Measurements from ENCODE around the gene CCNI2. TPM values are rescaled to one million over a fixed set of nuclear protein-coding genes. Genes with fewer than 3 reads are reported as not detected.
A peak's percentile ranks its signal among the peaks of the same experiment; 100 is the strongest.

The CCNI2 gene
- total and polyA plus RNA-seq, 2 donors (not counting 1 experiment from before 2014, with no cell fraction given), result not detected

DNA sequence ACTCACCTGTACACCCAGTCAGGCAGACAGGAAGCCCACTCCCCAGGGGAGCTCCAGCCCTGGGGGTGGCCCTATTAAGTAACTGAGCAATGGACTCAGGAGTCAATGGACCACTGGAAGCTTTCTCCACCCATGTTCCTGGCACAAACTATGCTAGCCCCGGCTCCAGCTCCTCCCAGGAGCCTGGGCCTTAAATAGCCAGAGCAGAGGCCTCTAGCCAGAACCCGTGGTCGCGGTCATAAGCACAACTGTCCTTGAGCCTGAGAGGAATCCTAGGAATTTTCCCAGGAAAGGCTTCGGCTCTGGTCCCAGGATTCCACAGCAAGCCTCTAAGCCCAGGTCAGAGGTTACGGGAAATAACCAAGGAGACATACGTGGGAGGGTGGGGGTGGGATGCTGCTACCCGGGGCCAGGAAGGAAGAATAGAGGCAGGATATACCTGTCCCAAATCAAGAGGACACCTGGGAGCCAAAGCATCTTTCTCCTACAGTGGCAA is 24.3 kb downstream of the CCNI2 start:
- peak overlapping the region; percentile 44 for H3K27ac ChIP-seq (ENCODE audit: insufficient read depth, low read length)
- peaks cover 71% of the 10 kb centered on the region for H3K79me2 ChIP-seq (ENCODE audit: control insufficient read depth, insufficient read depth, low read length)
- peaks cover 33% of the 10 kb centered on the region for H3K4me1 ChIP-seq (ENCODE audit: control insufficient read depth, extremely low read depth, insufficient read depth, low read length)
- no peaks in the 10 kb centered on the region for H3K36me3 ChIP-seq (ENCODE audit: control insufficient read depth, insufficient read depth, low read length)
- no peaks in the 10 kb centered on the region for H4K20me1 ChIP-seq (ENCODE audit: control insufficient read depth, extremely low read depth, insufficient read depth, low read length)
- TF ChIP-seq, protein P1, sequence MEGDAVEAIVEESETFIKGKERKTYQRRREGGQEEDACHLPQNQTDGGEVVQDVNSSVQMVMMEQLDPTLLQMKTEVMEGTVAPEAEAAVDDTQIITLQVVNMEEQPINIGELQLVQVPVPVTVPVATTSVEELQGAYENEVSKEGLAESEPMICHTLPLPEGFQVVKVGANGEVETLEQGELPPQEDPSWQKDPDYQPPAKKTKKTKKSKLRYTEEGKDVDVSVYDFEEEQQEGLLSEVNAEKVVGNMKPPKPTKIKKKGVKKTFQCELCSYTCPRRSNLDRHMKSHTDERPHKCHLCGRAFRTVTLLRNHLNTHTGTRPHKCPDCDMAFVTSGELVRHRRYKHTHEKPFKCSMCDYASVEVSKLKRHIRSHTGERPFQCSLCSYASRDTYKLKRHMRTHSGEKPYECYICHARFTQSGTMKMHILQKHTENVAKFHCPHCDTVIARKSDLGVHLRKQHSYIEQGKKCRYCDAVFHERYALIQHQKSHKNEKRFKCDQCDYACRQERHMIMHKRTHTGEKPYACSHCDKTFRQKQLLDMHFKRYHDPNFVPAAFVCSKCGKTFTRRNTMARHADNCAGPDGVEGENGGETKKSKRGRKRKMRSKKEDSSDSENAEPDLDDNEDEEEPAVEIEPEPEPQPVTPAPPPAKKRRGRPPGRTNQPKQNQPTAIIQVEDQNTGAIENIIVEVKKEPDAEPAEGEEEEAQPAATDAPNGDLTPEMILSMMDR (conservative IDR thresholded peaks at IDR 0.05 in 1 of 2, IDR thresholded peaks at IDR 0.05 in 1 of 2; ENCODE audit: low read depth in 1 of 2, low read length in 2 of 2), result no peak
- no peak for TF ChIP-seq EZH2 (IDR thresholded peaks at IDR 0.05; ENCODE audit: low read length, missing control alignments)
- no peak overlapping the region for H3K4me2 ChIP-seq (ENCODE audit: extremely low read depth, insufficient read depth, low read length)
- H3K4me3 ChIP-seq (replicated peaks in 1 of 4; ENCODE audit: control extremely low read depth in 1 of 4, insufficient read depth in 1 of 4, low read depth in 3 of 4, low read length in 4 of 4), result no peak overlapping the region
- no peak overlapping the region for H3K9ac ChIP-seq (ENCODE audit: insufficient read depth, low read length)
- DNase-seq (ENCODE audit: low read depth in 2 of 2), result peak; percentile 48 to 76
- no peaks in the 10 kb centered on the region for H3K27me3 ChIP-seq (ENCODE audit: control insufficient read depth, insufficient read depth, low read length)
- no peaks in the 10 kb centered on the region for H3K9me3 ChIP-seq (ENCODE audit: control insufficient read depth, insufficient read depth, low read depth, low read length)
- no peak overlapping the region for H2AFZ ChIP-seq (ENCODE audit: low read length)

DNA sequence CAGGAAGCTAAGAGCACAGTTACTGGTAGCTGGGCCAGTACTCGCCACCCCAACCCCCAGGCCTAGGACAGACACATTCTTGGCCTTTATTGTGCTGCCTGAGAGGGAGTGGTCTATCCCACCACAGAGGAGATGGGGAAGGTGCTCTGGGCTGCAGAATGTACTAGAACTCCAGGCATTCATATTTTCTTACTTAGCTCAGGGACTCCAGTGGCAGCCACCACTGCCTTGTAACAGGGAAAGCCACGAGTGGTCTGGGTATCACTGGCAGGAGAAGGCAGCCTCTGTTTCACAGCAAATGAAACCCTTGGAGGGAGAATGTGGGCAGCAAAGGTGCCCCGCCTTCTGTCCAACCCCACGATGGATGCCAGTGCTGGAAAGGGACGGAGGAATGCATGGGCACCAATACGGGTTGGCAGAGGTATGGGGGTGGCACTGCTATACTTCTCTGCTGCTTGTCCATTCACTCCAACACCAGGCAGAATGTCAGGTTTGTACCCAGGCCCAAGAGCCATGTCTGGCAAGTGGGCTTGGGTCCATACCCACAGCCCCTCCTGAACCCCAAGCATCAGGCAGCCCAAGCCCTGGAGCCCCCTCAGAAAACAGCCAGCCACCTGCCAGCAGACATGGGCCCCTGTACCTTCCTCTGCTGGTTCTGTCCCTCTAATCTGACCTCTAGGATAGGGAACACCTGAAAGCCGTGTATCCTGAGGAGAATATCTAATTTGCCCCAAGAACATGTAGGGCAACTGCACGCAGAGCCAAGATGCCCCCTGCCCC is 25.3 kb downstream of the CCNI2 start:
- peak in 1 of 2 donors; percentile 47 for DNase-seq (ENCODE audit: low read depth in 2 of 2)
- no peaks in the 10 kb centered on the region for H4K20me1 ChIP-seq (ENCODE audit: control insufficient read depth, extremely low read depth, insufficient read depth, low read length)

DNA sequence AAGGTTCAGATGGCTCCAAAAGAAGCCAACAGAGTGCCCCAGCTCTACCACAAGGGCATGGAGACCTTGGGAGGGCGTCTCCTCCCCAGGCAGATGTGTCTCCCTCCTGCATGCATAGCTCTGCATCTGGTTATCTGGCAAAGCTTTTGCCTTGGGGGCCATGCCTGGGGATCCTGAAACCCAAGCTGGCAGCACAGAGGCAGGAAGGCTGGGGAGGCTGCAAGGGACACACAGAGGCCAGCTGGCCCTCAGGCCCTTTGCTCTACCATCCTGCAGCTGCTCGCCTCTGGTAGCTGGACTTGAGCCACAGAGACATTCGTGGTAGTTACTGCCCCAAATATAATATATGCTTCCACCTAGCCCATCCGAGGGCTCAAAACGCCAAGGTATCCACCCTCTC is 25.9 kb downstream of the CCNI2 start:
- peaks cover 61% of the 10 kb centered on the region for H3K79me2 ChIP-seq (ENCODE audit: control insufficient read depth, insufficient read depth, low read length)
- H3K27ac ChIP-seq (ENCODE audit: insufficient read depth, low read length), result no peak overlapping the region
- H3K27me3 ChIP-seq (ENCODE audit: control insufficient read depth, insufficient read depth, low read length), result no peaks in the 10 kb centered on the region

More for the DNA sequence above, 25.3 kb downstream of the CCNI2 start:
- no peak overlapping the region for H2AFZ ChIP-seq (ENCODE audit: low read length)
- no peaks in the 10 kb centered on the region for H3K36me3 ChIP-seq (ENCODE audit: control insufficient read depth, insufficient read depth, low read length)
- no peak overlapping the region for H3K4me2 ChIP-seq (ENCODE audit: extremely low read depth, insufficient read depth, low read length)
- H3K79me2 ChIP-seq (ENCODE audit: control insufficient read depth, insufficient read depth, low read length), result peaks cover 64% of the 10 kb centered on the region
- H3K27me3 ChIP-seq (ENCODE audit: control insufficient read depth, insufficient read depth, low read length), result no peaks in the 10 kb centered on the region
- H3K4me1 ChIP-seq (ENCODE audit: control insufficient read depth, extremely low read depth, insufficient read depth, low read length), result peaks cover 26% of the 10 kb centered on the region
- H3K9ac ChIP-seq (ENCODE audit: insufficient read depth, low read length), result no peak overlapping the region
- TF ChIP-seq, protein P1 (conservative IDR thresholded peaks at IDR 0.05 in 1 of 2, IDR thresholded peaks at IDR 0.05 in 1 of 2; ENCODE audit: low read depth in 1 of 2, low read length in 2 of 2), result no peak
- no peak for TF ChIP-seq EZH2 (IDR thresholded peaks at IDR 0.05; ENCODE audit: low read length, missing control alignments)
- no peak overlapping the region for H3K27ac ChIP-seq (ENCODE audit: insufficient read depth, low read length)
- no peak overlapping the region for H3K4me3 ChIP-seq (replicated peaks in 1 of 4; ENCODE audit: control extremely low read depth in 1 of 4, insufficient read depth in 1 of 4, low read depth in 3 of 4, low read length in 4 of 4)
- H3K9me3 ChIP-seq (ENCODE audit: control insufficient read depth, insufficient read depth, low read depth, low read length), result no peaks in the 10 kb centered on the region

More for the DNA sequence above, 25.9 kb downstream of the CCNI2 start:
- H3K9ac ChIP-seq (ENCODE audit: insufficient read depth, low read length), result no peak overlapping the region
- no peak overlapping the region for H3K4me2 ChIP-seq (ENCODE audit: extremely low read depth, insufficient read depth, low read length)
- TF ChIP-seq, protein P1 (conservative IDR thresholded peaks at IDR 0.05 in 1 of 2, IDR thresholded peaks at IDR 0.05 in 1 of 2; ENCODE audit: low read depth in 1 of 2, low read length in 2 of 2), result no peak
- no peak for TF ChIP-seq EZH2 (IDR thresholded peaks at IDR 0.05; ENCODE audit: low read length, missing control alignments)
- no peaks in the 10 kb centered on the region for H3K36me3 ChIP-seq (ENCODE audit: control insufficient read depth, insufficient read depth, low read length)
- DNase-seq (ENCODE audit: low read depth in 2 of 2), result no peak
- no peak overlapping the region for H2AFZ ChIP-seq (ENCODE audit: low read length)
- no peak overlapping the region for H3K4me3 ChIP-seq (replicated peaks in 1 of 4; ENCODE audit: control extremely low read depth in 1 of 4, insufficient read depth in 1 of 4, low read depth in 3 of 4, low read length in 4 of 4)
- no peaks in the 10 kb centered on the region for H3K9me3 ChIP-seq (ENCODE audit: control insufficient read depth, insufficient read depth, low read depth, low read length)
- no peaks in the 10 kb centered on the region for H4K20me1 ChIP-seq (ENCODE audit: control insufficient read depth, extremely low read depth, insufficient read depth, low read length)
- H3K4me1 ChIP-seq (ENCODE audit: control insufficient read depth, extremely low read depth, insufficient read depth, low read length), result peaks cover 26% of the 10 kb centered on the region
